ENCODE data around the gene CRPPA.
"Not testable (repeated sequence)": the region's sequence is repeated elsewhere in the genome, so short reads cannot be mapped to it uniquely, and the experiment has no call there.

The CRPPA gene

DNA sequence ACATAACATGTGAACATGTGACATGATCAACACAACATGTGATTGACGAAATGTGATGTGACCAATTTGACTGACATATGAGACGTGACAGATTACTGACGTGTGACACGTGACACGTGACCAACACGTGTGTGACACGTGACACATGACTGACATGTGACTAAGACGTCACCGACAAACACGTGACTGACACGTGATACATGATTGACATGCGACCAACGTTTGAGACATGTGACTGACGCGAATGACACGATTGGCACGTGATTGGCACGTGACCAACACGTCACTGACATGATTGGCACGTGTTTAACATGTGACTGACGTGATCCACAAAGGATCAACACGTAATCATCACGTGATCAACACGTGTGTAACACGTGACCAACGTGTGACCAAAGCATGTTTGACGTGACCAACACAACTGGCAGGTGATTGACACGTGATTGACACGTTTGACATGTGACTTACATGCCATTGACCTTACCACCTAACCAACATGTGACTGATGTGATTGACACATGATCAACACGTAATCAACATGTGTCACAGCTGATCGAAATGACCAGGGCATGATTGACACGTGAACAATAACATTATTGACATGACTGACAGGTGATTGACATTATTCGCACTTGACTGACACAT, 23.7 kb downstream of the CRPPA start:
- TF ChIP-seq FOXP2 (optimal IDR thresholded peaks at IDR 0.05; ENCODE audit: control extremely low read depth, extremely low read length, insufficient read depth) = no peak
- TF ChIP-seq EZH2 (IDR thresholded peaks at IDR 0.05) = no peak
- TF ChIP-seq POLR2AphosphoS5 (IDR thresholded peaks at IDR 0.05; ENCODE audit: borderline replicate concordance, low read depth, low read length) = no peak
- no peak for DNase-seq (ENCODE audit: low read depth, low spot score)
- Histone ChIP-seq H3K4me3 (no peak overlapping the region), H3K27ac (no peak overlapping the region), H3K9ac (ENCODE audit: insufficient read length) (no peak overlapping the region), H3K36me3 (ENCODE audit: insufficient read depth, low read length) (no peaks in the 10 kb centered on the region), H3K9me3 (ENCODE audit: low read depth, low read length) (peaks cover 8% of the 10 kb centered on the region; the same call in 1 of the 2 replicates)

DNA sequence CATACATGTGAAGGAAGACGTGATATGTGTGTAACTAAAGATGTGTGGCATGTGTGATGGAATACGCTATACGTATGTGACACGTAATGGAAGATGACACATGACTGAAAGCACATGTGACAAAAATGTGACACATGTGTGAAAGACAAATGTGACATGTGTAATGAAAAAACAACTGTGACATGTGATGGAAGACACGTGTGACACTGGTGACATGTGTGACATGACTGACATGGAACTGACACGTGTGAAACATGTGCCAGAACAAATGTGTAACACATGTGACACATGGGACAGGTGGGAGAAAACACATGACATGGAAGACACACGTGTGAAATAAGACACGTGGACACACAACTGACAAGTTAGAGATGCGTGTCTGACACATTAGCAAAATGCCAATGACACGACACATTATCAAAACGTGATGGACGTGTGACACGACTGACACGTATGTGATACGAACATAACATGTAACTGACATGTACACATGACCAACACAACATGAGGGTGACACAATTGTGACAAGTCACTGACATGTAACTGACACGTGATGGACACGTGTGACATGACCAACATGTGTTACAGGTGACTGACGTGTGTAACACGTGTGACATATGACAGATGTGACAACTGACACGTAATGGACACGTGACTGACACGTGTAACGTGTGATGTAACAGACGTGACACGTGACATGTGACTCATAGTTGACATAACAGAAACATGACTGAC, 24.4 kb downstream of the CRPPA start:
- Histone ChIP-seq H3K27ac (no peak overlapping the region), H3K9me3 (ENCODE audit: low read depth, low read length) (peaks cover 8% of the 10 kb centered on the region; the same call in 1 of the 2 replicates), H3K9ac (ENCODE audit: insufficient read length) (no peak overlapping the region), H3K4me3 (no peak overlapping the region), H3K36me3 (ENCODE audit: insufficient read depth, low read length) (no peaks in the 10 kb centered on the region)
- no peak for DNase-seq (ENCODE audit: low read depth, low spot score)
- TF ChIP-seq POLR2AphosphoS5 (IDR thresholded peaks at IDR 0.05; ENCODE audit: borderline replicate concordance, low read depth, low read length) (no peak), EZH2 (IDR thresholded peaks at IDR 0.05) (no peak), FOXP2 (optimal IDR thresholded peaks at IDR 0.05; ENCODE audit: control extremely low read depth, extremely low read length, insufficient read depth) (peak; percentile 25)

DNA sequence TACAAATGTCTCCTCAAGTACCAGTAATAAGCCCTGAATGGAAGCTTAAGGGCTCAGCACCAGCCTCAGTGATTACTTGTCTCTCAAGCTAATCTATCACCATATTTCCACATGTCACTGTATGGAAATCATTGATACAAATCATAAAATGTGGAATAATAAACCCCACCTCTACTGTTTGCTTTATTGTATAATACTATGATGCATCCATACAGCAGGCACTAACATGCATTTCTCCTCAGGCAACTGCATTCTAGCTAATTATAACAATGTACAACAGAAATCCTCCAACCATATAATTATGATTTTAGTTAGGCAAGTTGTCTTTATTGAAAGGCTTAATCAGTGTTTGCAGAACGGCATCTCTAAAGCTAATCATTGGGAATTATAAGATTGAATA, 26.2 kb downstream of the CRPPA start:
- no peak overlapping the region for H3K9ac ChIP-seq (ENCODE audit: insufficient read length)
- TF ChIP-seq FOXP2 (optimal IDR thresholded peaks at IDR 0.05; ENCODE audit: control extremely low read depth, extremely low read length, insufficient read depth) (no peak), EZH2 (IDR thresholded peaks at IDR 0.05) (no peak), POLR2AphosphoS5 (IDR thresholded peaks at IDR 0.05; ENCODE audit: borderline replicate concordance, low read depth, low read length) (no peak)
- no peaks in the 10 kb centered on the region for H3K36me3 ChIP-seq (ENCODE audit: insufficient read depth, low read length)
- H3K9me3 ChIP-seq (ENCODE audit: low read depth, low read length) = peaks cover 8% of the 10 kb centered on the region; the same call in 1 of the 2 replicates
- no peak for DNase-seq (ENCODE audit: low read depth, low spot score)
- H3K4me3 ChIP-seq = no peak overlapping the region
- no peak overlapping the region for H3K27ac ChIP-seq

DNA sequence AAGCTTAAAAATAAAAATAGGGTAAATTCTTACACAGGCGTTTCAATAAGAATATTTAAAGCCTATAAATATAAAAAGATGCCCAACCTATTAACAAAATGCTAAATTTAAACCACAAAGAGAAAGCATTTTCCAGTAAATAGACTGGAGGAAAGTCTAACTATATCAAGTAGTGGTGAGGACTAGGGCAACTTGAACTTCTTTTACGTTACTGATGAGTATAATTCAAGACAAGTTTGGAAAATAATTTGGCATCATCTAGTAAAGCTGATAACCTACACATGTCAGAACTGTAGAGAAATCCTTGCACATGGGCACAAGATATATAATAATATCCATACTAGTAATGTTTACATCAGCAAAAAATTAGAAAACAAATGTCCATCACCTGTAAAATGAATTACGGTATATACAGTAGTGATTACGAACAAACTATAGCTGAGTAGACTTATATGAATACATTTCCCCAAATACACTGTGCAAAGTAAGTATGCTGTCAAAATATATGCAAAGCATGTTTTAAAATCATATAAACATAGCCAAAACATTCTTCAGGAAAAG, 27.4 kb downstream of the CRPPA start:
- peaks cover 8% of the 10 kb centered on the region; the same call in 1 of the 2 replicates for H3K9me3 ChIP-seq (ENCODE audit: low read depth, low read length)
- H3K4me3 ChIP-seq = no peak overlapping the region
- TF ChIP-seq POLR2AphosphoS5 (IDR thresholded peaks at IDR 0.05; ENCODE audit: borderline replicate concordance, low read depth, low read length) (no peak), EZH2 (IDR thresholded peaks at IDR 0.05) (no peak), FOXP2 (optimal IDR thresholded peaks at IDR 0.05; ENCODE audit: control extremely low read depth, extremely low read length, insufficient read depth) (no peak)
- no peak overlapping the region for H3K9ac ChIP-seq (ENCODE audit: insufficient read length)
- H3K36me3 ChIP-seq (ENCODE audit: insufficient read depth, low read length) = no peaks in the 10 kb centered on the region
- no peak overlapping the region for H3K27ac ChIP-seq
- no peak for DNase-seq (ENCODE audit: low read depth, low spot score)

DNA sequence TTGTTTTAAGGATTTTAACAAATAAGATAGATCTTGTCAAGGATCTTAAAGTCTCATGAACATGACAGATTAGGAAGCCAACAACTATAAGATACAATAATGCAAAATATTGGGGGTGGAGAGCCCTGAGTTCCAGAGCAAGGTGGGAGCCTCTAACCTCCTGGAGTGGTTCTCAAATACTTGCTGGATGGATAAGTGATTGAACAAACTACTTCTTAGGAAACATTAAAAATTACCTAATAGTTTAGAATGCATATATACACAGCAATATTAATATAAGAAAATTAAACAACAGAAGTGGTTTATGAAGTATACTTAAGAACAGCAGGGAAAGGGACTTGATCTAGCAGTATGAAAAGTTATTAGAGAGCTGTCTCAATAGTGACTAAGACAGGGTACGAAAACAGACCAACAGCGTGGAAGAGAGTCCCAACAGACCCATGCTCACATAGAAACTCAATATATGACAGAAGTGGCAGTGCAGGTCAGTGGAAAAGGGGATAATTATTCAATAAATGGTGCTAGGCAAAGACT, 28.3 kb downstream of the CRPPA start:
- no peak for DNase-seq (ENCODE audit: low read depth, low spot score)
- no peak overlapping the region for H3K4me3 ChIP-seq
- H3K27ac ChIP-seq = no peak overlapping the region
- no peak for TF ChIP-seq FOXP2 (optimal IDR thresholded peaks at IDR 0.05; ENCODE audit: control extremely low read depth, extremely low read length, insufficient read depth)
- TF ChIP-seq EZH2 (IDR thresholded peaks at IDR 0.05) = no peak
- no peak for TF ChIP-seq POLR2AphosphoS5 (IDR thresholded peaks at IDR 0.05; ENCODE audit: borderline replicate concordance, low read depth, low read length)
- H3K9ac ChIP-seq (ENCODE audit: insufficient read length) = no peak overlapping the region
- H3K9me3 ChIP-seq (ENCODE audit: low read depth, low read length) = peaks cover 3% of the 10 kb centered on the region; the same call in 1 of the 2 replicates
- H3K36me3 ChIP-seq (ENCODE audit: insufficient read depth, low read length) = no peaks in the 10 kb centered on the region

DNA sequence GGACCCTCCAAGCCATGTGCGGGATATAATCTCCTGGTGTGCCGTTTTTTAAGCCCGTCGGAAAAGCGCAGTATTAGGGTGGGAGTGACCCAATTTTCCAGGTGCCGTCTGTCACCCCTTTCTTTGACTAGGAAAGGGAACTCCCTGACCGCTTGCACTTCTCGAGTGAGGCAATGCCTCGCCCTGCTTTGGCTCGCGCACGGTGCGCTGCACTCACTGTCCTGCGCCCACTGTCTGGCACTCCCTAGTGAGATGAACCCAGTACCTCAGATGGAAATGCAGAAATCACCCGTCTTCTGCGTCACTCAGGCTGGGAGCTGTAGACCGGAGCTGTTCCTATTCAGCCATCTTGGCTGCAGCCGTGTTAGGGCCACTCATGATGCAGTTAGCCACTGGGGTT, 37.6 kb downstream of the CRPPA start:
- H3K4me3 ChIP-seq; DNase-seq (ENCODE audit: low read depth, low spot score); H3K9me3 ChIP-seq (ENCODE audit: low read depth, low read length); H3K36me3 ChIP-seq (ENCODE audit: insufficient read depth, low read length); H3K9ac ChIP-seq (ENCODE audit: insufficient read length); H3K27ac ChIP-seq: not testable (repeated sequence)

DNA sequence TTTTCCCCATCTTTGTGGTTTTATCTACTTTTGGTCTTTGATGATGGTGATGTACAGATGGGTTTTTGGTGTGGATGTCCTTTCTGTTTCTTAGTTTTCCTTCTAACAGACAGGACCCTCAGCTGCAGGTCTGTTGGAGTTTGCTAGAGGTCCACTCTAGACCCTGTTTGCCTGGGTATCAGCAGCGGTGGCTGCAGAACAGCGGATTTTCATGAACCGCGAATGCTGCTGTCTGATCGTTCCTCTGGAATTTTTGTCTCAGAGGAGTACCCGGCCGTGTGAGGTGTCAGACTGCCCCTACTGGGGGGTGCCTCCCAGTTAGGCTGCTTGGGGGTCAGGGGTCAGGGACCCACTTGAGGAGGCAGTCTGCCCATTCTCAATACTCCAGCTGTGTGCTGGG, 38.2 kb downstream of the CRPPA start:
- not testable (repeated sequence) for H3K4me3 ChIP-seq; H3K36me3 ChIP-seq (ENCODE audit: insufficient read depth, low read length); H3K9ac ChIP-seq (ENCODE audit: insufficient read length); DNase-seq (ENCODE audit: low read depth, low spot score); H3K27ac ChIP-seq; H3K9me3 ChIP-seq (ENCODE audit: low read depth, low read length)
